HG03066 (cell line): ENCODE data around the gene FAM107B.
"Not testable (repeated sequence)": the region's sequence is repeated elsewhere in the genome, so short reads cannot be mapped to it uniquely, and the experiment has no call there.

Source experiments
- ATAC-seq: cut with Tn5 transposase; IDR thresholded peaks from one replicate; pipeline ENCODE4 v1.9.1; 2021; ENCODE audit warnings: low read depth; ENCODE audit not compliant: unreplicated experiment

The FAM107B gene

GRCh38 chr10:14737808-14738545 is 36.7 kb downstream of the FAM107B start:
- no peak for ATAC-seq

- no peak for ATAC-seq
Observed at GRCh38 chr10:14736600-14737081, 38.1 kb downstream of the FAM107B start.

GRCh38 chr10:14736043-14736442 is 38.7 kb downstream of the FAM107B start:
- peak; percentile 58 for ATAC-seq

GRCh38 chr10:14731875-14732512 is 42.7 kb downstream of the FAM107B start:
- no peak for ATAC-seq

GRCh38 chr10:14728346-14728745 is 46.4 kb downstream of the FAM107B start:
- no peak for ATAC-seq

GRCh38 chr10:14727924-14728323 is 46.8 kb downstream of the FAM107B start:
- no peak for ATAC-seq

- no peak for ATAC-seq
Observed at GRCh38 chr10:14727465-14727864, 47.2 kb downstream of the FAM107B start.

- ATAC-seq, result no peak
Observed at GRCh38 chr10:14724931-14725330, 49.8 kb downstream of the FAM107B start.

- ATAC-seq, result no peak
Observed at GRCh38 chr10:14723052-14723689, 51.5 kb downstream of the FAM107B start.

- ATAC-seq, result no peak
Observed at GRCh38 chr10:14717552-14717951, 57.1 kb downstream of the FAM107B start.

- ATAC-seq, result no peak
Observed at GRCh38 chr10:14712991-14713424, 61.7 kb downstream of the FAM107B start.

GRCh38 chr10:14709344-14709743 is 65.4 kb downstream of the FAM107B start:
- ATAC-seq, result not testable (repeated sequence)

- no peak for ATAC-seq
Observed at GRCh38 chr10:14707481-14707880, 67.2 kb downstream of the FAM107B start.

- no peak for ATAC-seq
Observed at GRCh38 chr10:14705548-14706230, 69.0 kb downstream of the FAM107B start.

- ATAC-seq, result no peak
Observed at GRCh38 chr10:14703631-14704001, 71.1 kb downstream of the FAM107B start.

- no peak for ATAC-seq
Observed at GRCh38 chr10:14701466-14701865, 73.2 kb downstream of the FAM107B start.

GRCh38 chr10:14700546-14700945 is 74.2 kb downstream of the FAM107B start:
- no peak for ATAC-seq

- no peak for ATAC-seq
Observed at GRCh38 chr10:14699482-14699881, 75.2 kb downstream of the FAM107B start.

- ATAC-seq, result no peak
Observed at GRCh38 chr10:14698829-14699170, 75.9 kb downstream of the FAM107B start.

GRCh38 chr10:14698111-14698828 is 76.4 kb downstream of the FAM107B start:
- no peak for ATAC-seq
